Kidney epithelial cell (primary cell): ENCODE results near the gene ECE2. TPM values are rescaled to one million over a fixed set of nuclear protein-coding genes. Genes with fewer than 3 reads are reported as not detected.
"Not testable (repeated sequence)": the region's sequence is repeated elsewhere in the genome, so short reads cannot be mapped to it uniquely, and the experiment has no call there.

ENCODE experiments used
- DNase-seq: peaks from one replicate; pipeline ENCODE4 v3.0.0-alpha.2; 2010; ENCODE audit warnings: low read depth
- H3K27me3 ChIP-seq: 2 replicates; pipeline ENCODE4 v1.6.0; 2011; ENCODE audit warnings: low read length; ENCODE audit not compliant: control insufficient read depth, insufficient read depth
- H3K36me3 ChIP-seq: 2 replicates; pipeline ENCODE4 v1.5.1; 2011; ENCODE audit warnings: low read length; ENCODE audit not compliant: control insufficient read depth, insufficient read depth
- H3K4me3 ChIP-seq: 2 replicates; pipeline ENCODE4 v1.5.1; 2011; ENCODE audit warnings: low read depth, mild to moderate bottlenecking, control low read depth, low read length
- CTCF ChIP-seq: IDR thresholded peaks from 2 replicates; pipeline ENCODE4 v1.5.1; 2011; ENCODE audit warnings: mild to moderate bottlenecking, moderate library complexity, low read length, control low read depth, inconsistent platforms; ENCODE audit not compliant: insufficient read depth, poor library complexity, severe bottlenecking
- total RNA-seq: library from RNA; depleted of rRNA; stranded (reverse); fragments of >200 nt; gene quantifications from 2 replicates; pipeline ENCODE4 v1.2.3, GENCODE V29; 2015

The ECE2 gene
- total RNA-seq, 1 donor from 2014 or later: not detected

- peaks cover 34% of the 10 kb centered on the region for H3K27me3 ChIP-seq
- no peak for DNase-seq
- no peak for TF ChIP-seq CTCF
- no peaks in the 10 kb centered on the region for H3K36me3 ChIP-seq
- peak within 1 kb of the TSS; percentile 50 for H3K4me3 ChIP-seq
These were observed 14.5 kb upstream of the ECE2 start, which contains the start of gene CAMK2N2 for GRCh38 chr3:184261270-184261853. TSS of gene CAMK2N2 (minus strand) at chr3:184261553. CDS start at chr3:184261285, 268 bp downstream.

GRCh38 chr3:184261854-184262763, 13.7 kb upstream of the ECE2 start:
- Histone ChIP-seq H3K4me3 (peak overlapping the region; percentile 50), H3K27me3 (peaks cover 34% of the 10 kb centered on the region), H3K36me3 (no peaks in the 10 kb centered on the region)
- no peak for TF ChIP-seq CTCF
- DNase-seq: no peak

- no peak for DNase-seq
- Histone ChIP-seq H3K36me3 (no peaks in the 10 kb centered on the region), H3K4me3 (peak overlapping the region; percentile 50)
These were observed 13.1 kb upstream of the ECE2 start for GRCh38 chr3:184262764-184263179.

GRCh38 chr3:184267249-184267648, 8.6 kb upstream of the ECE2 start:
- H3K4me3 ChIP-seq: not testable (repeated sequence)

More at GRCh38 chr3:184262764-184263179, 13.1 kb upstream of the ECE2 start:
- peaks cover 34% of the 10 kb centered on the region for H3K27me3 ChIP-seq
- TF ChIP-seq CTCF: no peak

GRCh38 chr3:184272269-184272668, 3.6 kb upstream of the ECE2 start:
- Histone ChIP-seq H3K27me3 (peaks cover 23% of the 10 kb centered on the region), H3K36me3 (no peaks in the 10 kb centered on the region), H3K4me3 (no peak overlapping the region)
- TF ChIP-seq CTCF: no peak
- DNase-seq: no peak

More at GRCh38 chr3:184267249-184267648, 8.6 kb upstream of the ECE2 start:
- H3K36me3 ChIP-seq, H3K27me3 ChIP-seq, DNase-seq: not testable (repeated sequence)

GRCh38 chr3:184275381-184275701, 481 bp upstream of the ECE2 start:
- no peak for DNase-seq
- H3K27me3 ChIP-seq: peaks cover 32% of the 10 kb centered on the region
- no peak for TF ChIP-seq CTCF
- H3K36me3 ChIP-seq: no peaks in the 10 kb centered on the region
- H3K4me3 ChIP-seq: no peak overlapping the region
